Measurements from ENCODE around the gene CCDC86.

DNA sequence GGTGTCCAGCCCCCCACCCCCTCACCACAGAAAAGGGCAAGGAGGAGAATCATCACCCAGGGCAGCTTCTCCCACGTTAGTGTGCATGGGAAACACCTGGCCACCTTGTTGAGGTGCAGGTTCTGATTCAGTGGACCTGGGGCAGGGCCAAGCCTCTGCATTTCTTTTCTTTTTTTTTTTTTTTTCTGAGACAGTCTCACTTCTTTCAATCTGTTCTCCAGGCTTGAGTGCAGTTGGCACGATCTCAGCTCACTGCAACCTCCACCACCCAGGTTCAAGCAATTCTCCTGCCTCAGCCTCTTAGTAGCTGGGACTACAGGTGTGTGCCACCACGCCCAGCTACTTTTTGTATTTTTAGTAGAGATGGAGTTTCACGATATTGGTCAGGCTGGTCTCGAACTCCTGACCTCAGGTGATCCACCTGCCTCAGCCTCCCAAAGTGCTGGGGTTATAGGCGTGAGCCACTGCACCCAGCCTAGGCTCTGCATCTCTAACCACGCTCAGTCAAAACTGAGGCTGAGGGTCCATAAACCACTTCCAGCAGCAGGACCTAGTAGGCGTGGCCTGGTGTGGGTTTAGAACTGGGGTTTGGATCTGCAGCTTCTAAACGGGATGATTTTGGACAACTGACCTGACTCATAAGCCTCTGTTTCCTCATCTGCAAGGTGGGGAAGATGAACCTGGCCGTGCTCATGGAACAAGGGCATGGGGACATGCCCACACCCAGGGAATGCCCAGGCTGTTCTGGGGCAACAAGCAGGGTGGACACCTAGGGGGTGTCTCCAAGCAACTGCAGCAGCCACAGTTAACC lies 26.2 kb downstream of the CCDC86 start:
- TF ChIP-seq YY1 (IDR thresholded peaks at IDR 0.05; ENCODE audit: low read depth) (no peak), RCOR1 (IDR thresholded peaks at IDR 0.05; ENCODE audit: low read length) (no peak), CTCF (IDR thresholded peaks at IDR 0.05) (no peak), EZH2phosphoT487 (IDR thresholded peaks at IDR 0.05; ENCODE audit: borderline replicate concordance, low read depth) (no peak)

Data from SK-N-SH (cell line).